ENCODE results near the gene ERI3.

DNA sequence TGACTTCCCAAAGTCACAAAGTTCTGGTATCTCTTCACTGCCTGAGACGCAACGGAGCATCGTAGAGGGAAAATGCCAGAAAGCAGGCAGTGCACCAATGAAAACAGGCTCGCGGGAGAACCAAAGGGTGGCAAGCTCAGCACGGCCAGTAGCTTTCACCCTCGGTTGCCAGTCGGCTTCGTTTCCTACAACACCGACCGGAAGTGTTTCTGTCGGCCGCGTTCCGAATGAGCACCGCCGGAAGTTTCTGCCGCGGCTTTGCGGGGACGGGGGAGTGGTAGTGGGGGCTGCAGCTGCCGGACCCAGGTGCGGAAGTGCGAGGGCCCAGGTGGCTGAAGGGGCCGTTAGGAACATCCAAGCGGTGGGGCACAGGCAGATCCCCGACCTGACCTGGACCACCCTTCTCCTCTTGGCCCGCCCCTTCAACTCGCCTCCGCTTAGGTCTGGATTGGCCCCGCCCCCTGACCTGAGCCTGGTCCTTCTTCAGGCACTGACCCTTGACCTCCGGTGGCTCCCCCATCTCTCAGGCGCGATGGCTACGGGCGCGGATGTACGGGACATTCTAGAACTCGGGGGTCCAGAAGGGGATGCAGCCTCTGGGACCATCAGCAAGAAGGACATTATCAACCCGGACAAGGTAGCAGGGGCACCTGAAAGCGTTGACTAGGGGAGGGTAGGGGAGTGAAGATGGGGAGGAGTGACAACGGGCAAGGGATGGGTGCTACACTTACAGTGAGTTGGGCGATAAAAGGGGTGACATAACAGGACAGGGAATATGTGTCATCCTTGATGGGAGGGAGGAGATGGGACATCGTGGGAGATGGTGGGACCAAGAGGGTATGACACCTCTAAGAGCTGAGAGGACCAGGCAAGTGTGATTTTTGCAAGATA, 141.6 kb downstream of the ERI3 start, which contains the start of gene DMAP1:
- TF ChIP-seq, protein P1, sequence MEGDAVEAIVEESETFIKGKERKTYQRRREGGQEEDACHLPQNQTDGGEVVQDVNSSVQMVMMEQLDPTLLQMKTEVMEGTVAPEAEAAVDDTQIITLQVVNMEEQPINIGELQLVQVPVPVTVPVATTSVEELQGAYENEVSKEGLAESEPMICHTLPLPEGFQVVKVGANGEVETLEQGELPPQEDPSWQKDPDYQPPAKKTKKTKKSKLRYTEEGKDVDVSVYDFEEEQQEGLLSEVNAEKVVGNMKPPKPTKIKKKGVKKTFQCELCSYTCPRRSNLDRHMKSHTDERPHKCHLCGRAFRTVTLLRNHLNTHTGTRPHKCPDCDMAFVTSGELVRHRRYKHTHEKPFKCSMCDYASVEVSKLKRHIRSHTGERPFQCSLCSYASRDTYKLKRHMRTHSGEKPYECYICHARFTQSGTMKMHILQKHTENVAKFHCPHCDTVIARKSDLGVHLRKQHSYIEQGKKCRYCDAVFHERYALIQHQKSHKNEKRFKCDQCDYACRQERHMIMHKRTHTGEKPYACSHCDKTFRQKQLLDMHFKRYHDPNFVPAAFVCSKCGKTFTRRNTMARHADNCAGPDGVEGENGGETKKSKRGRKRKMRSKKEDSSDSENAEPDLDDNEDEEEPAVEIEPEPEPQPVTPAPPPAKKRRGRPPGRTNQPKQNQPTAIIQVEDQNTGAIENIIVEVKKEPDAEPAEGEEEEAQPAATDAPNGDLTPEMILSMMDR (IDR thresholded peaks at IDR 0.05) = peak in 3 of 6 experiments; percentile 21 to 48 (median 42)
- TF ChIP-seq POLR2A (IDR thresholded peaks at IDR 0.05) = peak; percentile 25 to 32
